ENCODE results near the gene ADAD1. TPM values are rescaled to one million over a fixed set of nuclear protein-coding genes. Genes with fewer than 3 reads are reported as not detected.

Gene ADAD1
- total RNA-seq, 1 experiment from 2014 or later: not detected

DNA sequence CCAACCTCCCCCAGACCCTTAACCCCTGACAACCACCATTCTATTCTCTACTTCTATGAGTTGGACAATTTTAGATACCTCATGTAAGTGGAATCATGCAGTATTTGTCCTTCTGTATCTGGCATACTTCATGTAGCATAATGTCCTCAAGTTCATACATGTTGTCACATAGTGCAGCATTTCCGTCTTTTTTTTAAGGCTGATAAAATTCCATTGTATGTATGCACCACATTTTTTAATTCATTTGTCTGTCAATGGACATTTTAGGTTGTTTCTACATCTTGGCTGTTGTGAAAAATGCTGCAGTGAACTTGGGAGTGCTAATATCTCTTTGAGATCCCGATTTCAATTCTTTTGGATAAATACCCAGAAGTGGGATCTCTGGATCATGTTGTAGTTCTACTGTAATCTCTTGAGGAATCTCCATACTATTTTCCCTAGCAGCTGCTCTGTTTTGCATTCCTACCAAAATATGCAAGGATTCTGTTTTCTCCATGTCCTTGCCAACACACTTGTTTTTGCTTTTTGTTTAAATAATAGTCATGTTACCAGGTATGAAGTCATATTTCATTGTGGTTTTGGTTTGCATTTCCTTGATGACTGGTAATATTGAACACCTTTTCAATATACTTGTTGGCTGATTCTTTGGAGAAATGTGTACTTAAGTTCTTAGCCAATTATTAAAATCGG is 48.8 kb upstream of the ADAD1 start:
- Histone ChIP-seq H3K9me3 (ENCODE audit: control insufficient read depth, low read depth, low read length) (no peaks in the 10 kb centered on the region), H2AK5ac (ENCODE audit: insufficient read length, low read length) (no peak overlapping the region), H3K4me1 (ENCODE audit: insufficient read depth, low read length) (no peaks in the 10 kb centered on the region), H4K5ac (ENCODE audit: insufficient read length, low read depth, low read length) (no peak overlapping the region), H2BK15ac (ENCODE audit: low read depth, low read length) (no peak overlapping the region), H3K23me2 (ENCODE audit: insufficient read length, low read depth, low read length, poor library complexity, severe bottlenecking) (no peaks in the 10 kb centered on the region), H3K14ac (ENCODE audit: insufficient read depth, low read length) (no peak overlapping the region), H2AFZ (ENCODE audit: low read length) (no peak overlapping the region), H3K27me3 (ENCODE audit: insufficient read depth, low read length) (no peaks in the 10 kb centered on the region), H3K56ac (ENCODE audit: insufficient read length, low read depth, low read length) (no peak overlapping the region), H3K27ac (ENCODE audit: insufficient read length, low read depth, low read length) (no peak overlapping the region), H3T11ph (ENCODE audit: low read length) (no peak overlapping the region), H2BK120ac (ENCODE audit: low read depth, low read length, poor library complexity, severe bottlenecking) (no peak overlapping the region), H2BK20ac (ENCODE audit: low read depth, low read length, poor library complexity, severe bottlenecking) (no peak overlapping the region), H3K23ac (ENCODE audit: insufficient read length, low read depth, low read length) (no peak overlapping the region), H4K8ac (replicated peaks; ENCODE audit: insufficient read length, low read depth, low read length) (no peak overlapping the region), H3K79me1 (ENCODE audit: insufficient read depth, low read depth, low read length, poor library complexity, severe bottlenecking) (no peaks in the 10 kb centered on the region), H4K20me1 (ENCODE audit: control insufficient read depth, insufficient read depth, insufficient read length) (no peaks in the 10 kb centered on the region), H4K91ac (ENCODE audit: insufficient read length, low read depth, low read length) (no peak overlapping the region), H2BK12ac (ENCODE audit: insufficient read length, low read depth, low read length) (no peak overlapping the region), H3K79me2 (ENCODE audit: insufficient read depth, low read length) (no peaks in the 10 kb centered on the region), H3K18ac (ENCODE audit: insufficient read length, low read depth, low read length) (no peak overlapping the region), H3K9ac (ENCODE audit: extremely low read depth, insufficient read length, low read length) (no peak overlapping the region), H2BK5ac (ENCODE audit: insufficient read length, low read length) (no peak overlapping the region), H3K4ac (ENCODE audit: low read depth, low read length) (no peak overlapping the region), H3K4me2 (ENCODE audit: insufficient read depth, insufficient read length, low read length) (no peak overlapping the region)
- WGBS (ENCODE audit: extremely low coverage, insufficient read length, low lambda C conversion rate): no CpG with 5 or more reads among the region's 3 CpGs
- peaks cover 2 to 10% (median 4%) of the 10 kb centered on the region in 3 experiments; a peak in 4 of 7 replicates for H3K36me3 Mint-ChIP-seq (ENCODE audit: insufficient read depth in 1 of 3, low read depth in 3 of 3)
- 0 out of 7 replicates have a peak overlapping the region, but pooled peaks of 1 of the 3 experiments have one; percentile 27 for H3K27ac Mint-ChIP-seq
- no peak for DNase-seq
- H3K9me3 Mint-ChIP-seq: no peaks in the 10 kb centered on the region
- TF ChIP-seq, protein P1, sequence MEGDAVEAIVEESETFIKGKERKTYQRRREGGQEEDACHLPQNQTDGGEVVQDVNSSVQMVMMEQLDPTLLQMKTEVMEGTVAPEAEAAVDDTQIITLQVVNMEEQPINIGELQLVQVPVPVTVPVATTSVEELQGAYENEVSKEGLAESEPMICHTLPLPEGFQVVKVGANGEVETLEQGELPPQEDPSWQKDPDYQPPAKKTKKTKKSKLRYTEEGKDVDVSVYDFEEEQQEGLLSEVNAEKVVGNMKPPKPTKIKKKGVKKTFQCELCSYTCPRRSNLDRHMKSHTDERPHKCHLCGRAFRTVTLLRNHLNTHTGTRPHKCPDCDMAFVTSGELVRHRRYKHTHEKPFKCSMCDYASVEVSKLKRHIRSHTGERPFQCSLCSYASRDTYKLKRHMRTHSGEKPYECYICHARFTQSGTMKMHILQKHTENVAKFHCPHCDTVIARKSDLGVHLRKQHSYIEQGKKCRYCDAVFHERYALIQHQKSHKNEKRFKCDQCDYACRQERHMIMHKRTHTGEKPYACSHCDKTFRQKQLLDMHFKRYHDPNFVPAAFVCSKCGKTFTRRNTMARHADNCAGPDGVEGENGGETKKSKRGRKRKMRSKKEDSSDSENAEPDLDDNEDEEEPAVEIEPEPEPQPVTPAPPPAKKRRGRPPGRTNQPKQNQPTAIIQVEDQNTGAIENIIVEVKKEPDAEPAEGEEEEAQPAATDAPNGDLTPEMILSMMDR (conservative IDR thresholded peaks at IDR 0.05): no peak
- H3K27me3 Mint-ChIP-seq (ENCODE audit: low read depth): no peaks in the 10 kb centered on the region
- H3K4me1 Mint-ChIP-seq: no peaks in the 10 kb centered on the region
- no peak overlapping the region for H3K4me3 Mint-ChIP-seq
